COR-L47 (cell line): ENCODE measurements around the gene GJA3.

Source experiments
- DNase-seq: peaks from one replicate; lab custom pipeline; 2025; lab: John Stamatoyannopoulos, UW

Gene GJA3

GRCh38 chr13:20127562-20128458 lies 33.0 kb downstream of the GJA3 start:
- DNase-seq, result no peak

- DNase-seq, result no peak
Measured at GRCh38 chr13:20127262-20127561, 33.6 kb downstream of the GJA3 start.

- no peak for DNase-seq
Measured at GRCh38 chr13:20126541-20127261, 34.2 kb downstream of the GJA3 start.

- no peak for DNase-seq
Measured at GRCh38 chr13:20125783-20126165, 35.1 kb downstream of the GJA3 start.

GRCh38 chr13:20125129-20125782 lies 35.6 kb downstream of the GJA3 start:
- no peak for DNase-seq

GRCh38 chr13:20124303-20124702 lies 36.5 kb downstream of the GJA3 start:
- DNase-seq, result no peak

- no peak for DNase-seq
Measured at GRCh38 chr13:20121159-20121525, 39.7 kb downstream of the GJA3 start.

GRCh38 chr13:20119960-20120359 lies 40.9 kb downstream of the GJA3 start:
- no peak for DNase-seq

GRCh38 chr13:20118268-20119140 lies 42.3 kb downstream of the GJA3 start:
- DNase-seq, result peak; percentile 36

- no peak for DNase-seq
Measured at GRCh38 chr13:20116213-20116612, 44.6 kb downstream of the GJA3 start.

- no peak for DNase-seq
Measured at GRCh38 chr13:20114066-20114610, 46.7 kb downstream of the GJA3 start.

GRCh38 chr13:20109037-20109436 lies 51.8 kb downstream of the GJA3 start:
- no peak for DNase-seq

GRCh38 chr13:20106742-20107141 lies 54.1 kb downstream of the GJA3 start:
- DNase-seq, result no peak

GRCh38 chr13:20105161-20105689 lies 55.6 kb downstream of the GJA3 start:
- DNase-seq, result no peak

- DNase-seq, result no peak
Measured at GRCh38 chr13:20102525-20103180, 58.2 kb downstream of the GJA3 start.

- no peak for DNase-seq
Measured at GRCh38 chr13:20101467-20102316, 59.2 kb downstream of the GJA3 start.

GRCh38 chr13:20099319-20099718 lies 61.5 kb downstream of the GJA3 start:
- no peak for DNase-seq

- no peak for DNase-seq
Measured at GRCh38 chr13:20093951-20094350, 66.9 kb downstream of the GJA3 start.

GRCh38 chr13:20090349-20090748 lies 70.5 kb downstream of the GJA3 start:
- DNase-seq, result peak; percentile 2
